ENCODE results near the gene SPAG8. TPM values are rescaled to one million over a fixed set of nuclear protein-coding genes. Genes with fewer than 3 reads are reported as not detected.

SPAG8 gene
- total RNA-seq, 4 donors from 2014 or later: 0.65 to 2.8 (median 2.0) TPM; not detected in 1

GRCh38 chr9:35778496-35778895, 33.6 kb downstream of the SPAG8 start:
- ATAC-seq (ENCODE audit: low FRiP score) (no peak), DNase-seq (ENCODE audit: low spot score) (no peak)
- TF ChIP-seq CTCF (IDR thresholded peaks at IDR 0.05): no peak

GRCh38 chr9:35776018-35776417, 36.0 kb downstream of the SPAG8 start:
- no peak for ATAC-seq (ENCODE audit: low FRiP score)

GRCh38 chr9:35774907-35775635, 37.0 kb downstream of the SPAG8 start:
- no peak for ATAC-seq (ENCODE audit: low FRiP score)
- DNase-seq (ENCODE audit: low spot score): no peak
- TF ChIP-seq CTCF (IDR thresholded peaks at IDR 0.05): no peak

More at GRCh38 chr9:35776018-35776417, 36.0 kb downstream of the SPAG8 start:
- TF ChIP-seq CTCF (IDR thresholded peaks at IDR 0.05): no peak
- DNase-seq (ENCODE audit: low spot score): no peak

GRCh38 chr9:35771943-35772342, 40.1 kb downstream of the SPAG8 start:
- DNase-seq (ENCODE audit: low spot score) (no peak), ATAC-seq (ENCODE audit: low FRiP score) (peak; percentile 81)
- no peak for TF ChIP-seq CTCF (IDR thresholded peaks at IDR 0.05)

- no peak for TF ChIP-seq CTCF (IDR thresholded peaks at IDR 0.05)
- no peak for ATAC-seq (ENCODE audit: low FRiP score)
- no peak for DNase-seq (ENCODE audit: low spot score)
These were observed 40.5 kb downstream of the SPAG8 start for GRCh38 chr9:35771534-35771933.

- no peak for TF ChIP-seq CTCF (IDR thresholded peaks at IDR 0.05)
- ATAC-seq (ENCODE audit: low FRiP score) (peak; percentile 65), DNase-seq (ENCODE audit: low spot score) (no peak)
These were observed 41.0 kb downstream of the SPAG8 start for GRCh38 chr9:35771075-35771433.

GRCh38 chr9:35769763-35770162, 42.3 kb downstream of the SPAG8 start:
- DNase-seq (ENCODE audit: low spot score): no peak
- TF ChIP-seq CTCF (IDR thresholded peaks at IDR 0.05): no peak
- no peak for ATAC-seq (ENCODE audit: low FRiP score)

Data from omental fat pad (tissue), 4 donors.